Coronary artery (tissue), 2 donors: Measurements from ENCODE around the gene EPHA8.
A peak's percentile ranks its signal among the peaks of the same experiment; 100 is the strongest.

Experiments used
- DNase-seq: peaks from one replicate; pipeline ENCODE4 v3.0.0-alpha.2; 2017; ENCODE audit warnings: low spot score
- H3K27ac ChIP-seq, 2 donors: fragments of 200-600 bp; sonication (generic); one replicate each; pipeline ENCODE4 v1.5.1; 2016 to 2019
- H3K4me3 ChIP-seq: fragments of 200-600 bp; sonication (generic); 2 replicates; pipeline ENCODE4 v1.5.1; 2016; ENCODE audit warnings: mild to moderate bottlenecking, moderate library complexity
- TF ChIP-seq, protein P1 (sequence below): fragments of 200-600 bp; sonication (generic); IDR thresholded peaks from one replicate; pipeline ENCODE4 v1.5.1; 2019; ENCODE audit warnings: antibody characterized with exemption

The EPHA8 gene

DNA sequence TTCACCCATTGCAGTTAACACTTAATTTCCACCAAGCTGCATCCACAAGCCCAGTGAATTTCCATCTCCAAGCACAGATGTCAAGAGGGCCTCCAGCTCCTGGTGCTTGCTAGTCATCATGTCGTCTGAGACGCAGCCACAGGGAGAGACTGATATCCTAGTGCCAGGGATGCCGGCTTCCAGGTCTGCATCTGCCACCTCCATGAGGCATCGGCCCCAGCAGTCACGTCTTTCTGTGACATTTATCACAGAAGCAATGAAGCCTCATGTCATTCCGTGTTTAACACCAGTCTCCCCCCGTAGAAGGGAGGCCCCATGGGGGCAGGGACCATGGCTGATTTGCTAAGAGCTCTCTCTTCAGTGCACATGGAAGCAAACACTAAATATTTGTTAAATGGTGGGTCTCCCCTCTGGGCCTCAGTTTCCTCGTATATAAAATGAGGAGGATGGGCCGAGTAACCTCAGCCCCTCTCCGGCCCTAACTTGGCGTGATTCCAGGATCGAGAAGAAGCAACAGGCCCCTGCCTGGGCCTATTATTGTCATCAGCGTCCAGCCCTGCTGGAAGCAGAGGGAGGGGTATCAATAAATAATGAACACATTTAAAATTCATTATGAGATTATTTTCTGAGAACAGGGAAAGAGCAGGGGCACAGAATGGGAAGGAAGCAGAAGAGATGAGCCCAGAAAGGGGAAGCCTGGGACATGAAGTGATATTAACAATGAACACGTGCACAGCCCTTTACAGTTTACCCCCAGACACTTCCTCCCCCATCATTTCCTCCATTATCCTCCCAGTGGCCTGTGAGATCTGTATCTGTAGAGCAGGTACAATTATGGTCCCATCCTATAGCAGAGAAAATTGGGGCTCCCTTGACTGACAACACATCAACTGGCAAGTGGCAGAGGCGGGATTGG lies 88.9 kb downstream of the EPHA8 start:
- TF ChIP-seq, protein P1, sequence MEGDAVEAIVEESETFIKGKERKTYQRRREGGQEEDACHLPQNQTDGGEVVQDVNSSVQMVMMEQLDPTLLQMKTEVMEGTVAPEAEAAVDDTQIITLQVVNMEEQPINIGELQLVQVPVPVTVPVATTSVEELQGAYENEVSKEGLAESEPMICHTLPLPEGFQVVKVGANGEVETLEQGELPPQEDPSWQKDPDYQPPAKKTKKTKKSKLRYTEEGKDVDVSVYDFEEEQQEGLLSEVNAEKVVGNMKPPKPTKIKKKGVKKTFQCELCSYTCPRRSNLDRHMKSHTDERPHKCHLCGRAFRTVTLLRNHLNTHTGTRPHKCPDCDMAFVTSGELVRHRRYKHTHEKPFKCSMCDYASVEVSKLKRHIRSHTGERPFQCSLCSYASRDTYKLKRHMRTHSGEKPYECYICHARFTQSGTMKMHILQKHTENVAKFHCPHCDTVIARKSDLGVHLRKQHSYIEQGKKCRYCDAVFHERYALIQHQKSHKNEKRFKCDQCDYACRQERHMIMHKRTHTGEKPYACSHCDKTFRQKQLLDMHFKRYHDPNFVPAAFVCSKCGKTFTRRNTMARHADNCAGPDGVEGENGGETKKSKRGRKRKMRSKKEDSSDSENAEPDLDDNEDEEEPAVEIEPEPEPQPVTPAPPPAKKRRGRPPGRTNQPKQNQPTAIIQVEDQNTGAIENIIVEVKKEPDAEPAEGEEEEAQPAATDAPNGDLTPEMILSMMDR: no peak
- H3K4me3 ChIP-seq: no peak overlapping the region
- peak overlapping the region in 1 of 2 donors; percentile 13 for H3K27ac ChIP-seq
- DNase-seq: no peak

DNA sequence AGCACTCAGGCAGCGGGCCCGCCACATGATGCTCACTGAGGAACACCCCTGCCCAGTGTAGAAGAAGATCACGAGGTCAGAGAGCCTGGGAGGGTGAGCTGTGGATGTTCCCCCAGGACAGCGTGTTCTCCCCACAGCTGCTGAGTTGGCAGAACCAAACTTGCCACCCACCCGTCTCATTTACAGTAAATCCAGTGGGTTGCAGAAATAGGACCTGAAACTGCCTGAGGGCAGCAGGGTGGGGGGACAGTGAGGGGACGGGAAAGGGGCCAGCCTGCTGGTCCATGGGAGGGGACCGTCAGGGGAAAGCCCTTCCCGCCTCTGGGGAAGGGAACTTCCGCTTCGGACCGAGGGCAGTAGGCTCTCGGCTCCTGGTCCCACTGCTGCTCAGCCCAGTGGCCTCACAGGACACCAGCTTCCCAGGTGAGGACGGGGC lies 89.6 kb downstream of the EPHA8 start, which contains the start of gene C1QB:
C1QB (plus strand) TSS at position 356 of the 436 bp plus-strand sequence. CDS start 6,227 bp downstream, outside the sequence.
- DNase-seq: no peak
- peak within 1 kb of the TSS; percentile 63 for H3K4me3 ChIP-seq
- H3K27ac ChIP-seq: peak within 1 kb of the TSS in 1 of 2 donors; percentile 58
- TF ChIP-seq, protein P1: no peak
